DOHH2 (cell line): ENCODE results near the gene PRSS16.
"Not testable (repeated sequence)": the region's sequence is repeated elsewhere in the genome, so short reads cannot be mapped to it uniquely, and the experiment has no call there.

ENCODE experiments used
- H3F3A ChIP-seq: fragments of 200-600 bp; sonication (generic), shearing (Covaris generic); 2 replicates; pipeline ENCODE4 v1.6.0; 2016; ENCODE audit warnings: antibody characterized with exemption, mild to moderate bottlenecking; ENCODE audit not compliant: control insufficient read depth, insufficient read depth
- H3K27ac ChIP-seq: fragments of 200-600 bp; sonication (generic); 2 replicates; pipeline ENCODE4 v1.5.1; 2014; ENCODE audit warnings: low read depth, mild to moderate bottlenecking, low read length, moderate library complexity
- H3K27me3 ChIP-seq: fragments of 200-600 bp; sonication (generic); 2 replicates; pipeline ENCODE4 v1.6.1; 2014; ENCODE audit warnings: mild to moderate bottlenecking, low read length, mixed read lengths; ENCODE audit not compliant: control insufficient read depth
- H3K36me3 ChIP-seq: fragments of 200-600 bp; sonication (generic); 2 replicates; pipeline ENCODE4 v1.6.1; 2014; ENCODE audit warnings: mild to moderate bottlenecking, low read length, moderate library complexity, mixed read lengths; ENCODE audit not compliant: control insufficient read depth
- H3K4me1 ChIP-seq: fragments of 200-600 bp; sonication (generic); 2 replicates; pipeline ENCODE4 v1.6.1; 2014; ENCODE audit warnings: mild to moderate bottlenecking, low read length, mixed read lengths; ENCODE audit not compliant: control insufficient read depth
- H3K4me2 ChIP-seq: fragments of 200-600 bp; sonication (generic); 2 replicates; pipeline ENCODE4 v1.6.0; 2014; ENCODE audit warnings: mild to moderate bottlenecking, low read length, moderate library complexity
- H3K4me3 ChIP-seq: fragments of 200-600 bp; sonication (generic); 2 replicates; pipeline ENCODE4 v1.5.1; 2014; ENCODE audit warnings: mild to moderate bottlenecking, low read length, mixed read lengths
- H3K79me2 ChIP-seq: fragments of 200-600 bp; sonication (generic); 2 replicates; pipeline ENCODE4 v1.6.1; 2014; ENCODE audit warnings: mild to moderate bottlenecking, low read length, mixed read lengths; ENCODE audit not compliant: control insufficient read depth
- H3K9me2 ChIP-seq: fragments of 200-600 bp; sonication (generic); replicated peaks from 2 replicates; pipeline ENCODE4 v1.6.1; 2014; ENCODE audit warnings: mild to moderate bottlenecking, low read length, mixed read lengths; ENCODE audit not compliant: control insufficient read depth
- H3K9me3 ChIP-seq: fragments of 200-600 bp; sonication (generic); 2 replicates; pipeline ENCODE4 v1.6.1; 2014; ENCODE audit warnings: antibody characterized with exemption, low read length, mixed read lengths; ENCODE audit not compliant: control insufficient read depth, insufficient read depth
- H4K20me1 ChIP-seq: fragments of 200-600 bp; sonication (generic); 2 replicates; pipeline ENCODE4 v1.6.0; 2014; ENCODE audit warnings: low read depth, mild to moderate bottlenecking, antibody characterized with exemption, low read length, moderate library complexity; ENCODE audit not compliant: control insufficient read depth, insufficient read depth
- EZH2phosphoT487 ChIP-seq: fragments of 200-600 bp; sonication (generic); IDR thresholded peaks from 2 replicates; pipeline ENCODE4 v1.6.1; 2017; ENCODE audit warnings: borderline replicate concordance, mild to moderate bottlenecking, antibody characterized with exemption, low read length, moderate library complexity, mixed read lengths
- TF ChIP-seq, protein P1 (sequence below): fragments of 200-600 bp; sonication (generic); IDR thresholded peaks from one replicate; pipeline ENCODE4 v1.5.1; 2014; ENCODE audit warnings: antibody characterized with exemption, mild to moderate bottlenecking, low read depth, low read length; ENCODE audit not compliant: poor library complexity, severe bottlenecking

The PRSS16 gene

DNA sequence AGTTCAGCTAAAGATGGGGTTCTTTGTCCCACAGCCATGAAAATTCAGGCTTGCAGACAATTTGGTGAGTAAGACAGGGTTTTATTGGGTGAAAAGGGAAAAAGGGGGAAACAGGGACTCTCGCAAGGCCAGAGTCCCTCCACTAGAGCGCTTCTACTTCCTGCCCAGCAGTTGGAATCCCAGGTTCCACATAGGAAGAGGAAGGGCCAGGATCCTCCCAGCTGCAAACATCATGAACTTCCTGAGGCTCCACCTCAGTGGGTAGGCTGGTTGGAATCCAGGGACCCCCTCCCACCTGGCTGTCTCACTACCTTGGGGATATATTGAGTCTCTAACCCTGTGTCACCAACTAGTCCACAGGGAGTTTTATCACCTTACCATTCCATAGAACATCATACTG is 39.5 kb upstream of the PRSS16 start:
- TF ChIP-seq EZH2phosphoT487, result no peak
- TF ChIP-seq, protein P1, sequence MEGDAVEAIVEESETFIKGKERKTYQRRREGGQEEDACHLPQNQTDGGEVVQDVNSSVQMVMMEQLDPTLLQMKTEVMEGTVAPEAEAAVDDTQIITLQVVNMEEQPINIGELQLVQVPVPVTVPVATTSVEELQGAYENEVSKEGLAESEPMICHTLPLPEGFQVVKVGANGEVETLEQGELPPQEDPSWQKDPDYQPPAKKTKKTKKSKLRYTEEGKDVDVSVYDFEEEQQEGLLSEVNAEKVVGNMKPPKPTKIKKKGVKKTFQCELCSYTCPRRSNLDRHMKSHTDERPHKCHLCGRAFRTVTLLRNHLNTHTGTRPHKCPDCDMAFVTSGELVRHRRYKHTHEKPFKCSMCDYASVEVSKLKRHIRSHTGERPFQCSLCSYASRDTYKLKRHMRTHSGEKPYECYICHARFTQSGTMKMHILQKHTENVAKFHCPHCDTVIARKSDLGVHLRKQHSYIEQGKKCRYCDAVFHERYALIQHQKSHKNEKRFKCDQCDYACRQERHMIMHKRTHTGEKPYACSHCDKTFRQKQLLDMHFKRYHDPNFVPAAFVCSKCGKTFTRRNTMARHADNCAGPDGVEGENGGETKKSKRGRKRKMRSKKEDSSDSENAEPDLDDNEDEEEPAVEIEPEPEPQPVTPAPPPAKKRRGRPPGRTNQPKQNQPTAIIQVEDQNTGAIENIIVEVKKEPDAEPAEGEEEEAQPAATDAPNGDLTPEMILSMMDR, result no peak
- Histone ChIP-seq H3K36me3 (no peaks in the 10 kb centered on the region), H3K27ac (no peak overlapping the region), H3K27me3 (peaks cover 10% of the 10 kb centered on the region), H3F3A (no peaks in the 10 kb centered on the region), H3K9me3 (no peaks in the 10 kb centered on the region), H3K4me2 (no peak overlapping the region), H3K4me1 (no peaks in the 10 kb centered on the region), H3K79me2 (no peaks in the 10 kb centered on the region), H3K9me2 (no peaks in the 10 kb centered on the region), H3K4me3 (no peak overlapping the region), H4K20me1 (no peaks in the 10 kb centered on the region)

DNA sequence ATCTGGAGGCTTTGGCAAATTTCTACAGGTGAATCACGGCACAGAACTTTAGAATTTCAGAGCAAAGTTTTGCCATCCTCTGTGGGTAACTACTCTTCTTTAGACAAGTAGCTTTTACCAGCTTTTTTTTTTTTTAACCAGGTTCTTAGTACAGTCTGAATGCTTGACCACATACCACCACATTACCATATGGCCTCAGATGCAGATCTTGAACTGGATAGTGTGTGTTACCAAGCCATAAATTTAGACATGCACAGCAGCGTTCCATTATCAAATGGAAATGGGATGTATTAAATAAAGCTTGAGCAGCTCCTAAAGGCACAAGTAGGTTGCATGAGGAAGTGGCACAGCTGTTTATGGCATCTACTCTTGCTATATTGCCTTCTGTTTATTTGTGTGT is 38.3 kb upstream of the PRSS16 start:
- Histone ChIP-seq H3F3A (no peaks in the 10 kb centered on the region), H3K79me2 (no peaks in the 10 kb centered on the region), H3K9me2 (no peaks in the 10 kb centered on the region), H4K20me1 (no peaks in the 10 kb centered on the region), H3K4me2 (no peak overlapping the region), H3K4me3 (no peak overlapping the region), H3K36me3 (no peaks in the 10 kb centered on the region), H3K27me3 (peaks cover 10% of the 10 kb centered on the region), H3K27ac (no peak overlapping the region), H3K9me3 (no peaks in the 10 kb centered on the region), H3K4me1 (no peaks in the 10 kb centered on the region)
- no peak for TF ChIP-seq EZH2phosphoT487
- TF ChIP-seq, protein P1, result no peak

DNA sequence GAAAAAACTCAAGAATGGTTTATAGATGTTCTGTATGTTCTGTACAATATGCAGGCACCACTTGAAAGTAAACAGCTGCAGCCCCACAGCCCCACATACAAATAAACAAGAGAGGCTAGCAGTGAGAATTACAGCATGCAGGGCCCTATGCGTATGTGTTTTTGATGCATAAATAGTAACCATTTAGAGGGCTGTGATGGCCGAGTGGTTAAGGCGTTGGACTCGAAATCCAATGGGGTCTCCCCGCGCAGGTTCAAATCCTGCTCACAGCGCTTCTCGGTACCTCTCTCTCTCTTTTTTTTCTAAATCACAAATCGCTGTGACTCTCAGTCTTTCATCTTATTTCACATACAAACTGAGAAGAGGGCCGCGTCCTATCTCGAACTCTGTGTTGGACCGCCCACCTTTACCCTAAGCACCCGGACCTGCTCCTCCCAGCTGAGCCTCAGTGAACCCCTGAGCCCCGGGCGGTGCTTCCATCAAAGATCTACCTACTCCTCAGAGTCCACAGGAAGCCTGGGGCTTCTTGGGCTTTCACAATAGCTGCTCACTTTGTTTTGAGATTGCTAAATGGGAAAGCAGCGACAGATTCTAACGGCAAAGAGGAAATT is 37.7 kb upstream of the PRSS16 start:
- Histone ChIP-seq H3K4me1 (no peaks in the 10 kb centered on the region), H4K20me1 (no peaks in the 10 kb centered on the region), H3K27me3 (peaks cover 10% of the 10 kb centered on the region), H3K4me3 (no peak overlapping the region), H3K79me2 (no peaks in the 10 kb centered on the region), H3F3A (no peaks in the 10 kb centered on the region), H3K9me3 (no peaks in the 10 kb centered on the region), H3K4me2 (no peak overlapping the region), H3K36me3 (no peaks in the 10 kb centered on the region), H3K27ac (no peak overlapping the region), H3K9me2 (no peaks in the 10 kb centered on the region)
- TF ChIP-seq, protein P1, result no peak
- TF ChIP-seq EZH2phosphoT487, result no peak

DNA sequence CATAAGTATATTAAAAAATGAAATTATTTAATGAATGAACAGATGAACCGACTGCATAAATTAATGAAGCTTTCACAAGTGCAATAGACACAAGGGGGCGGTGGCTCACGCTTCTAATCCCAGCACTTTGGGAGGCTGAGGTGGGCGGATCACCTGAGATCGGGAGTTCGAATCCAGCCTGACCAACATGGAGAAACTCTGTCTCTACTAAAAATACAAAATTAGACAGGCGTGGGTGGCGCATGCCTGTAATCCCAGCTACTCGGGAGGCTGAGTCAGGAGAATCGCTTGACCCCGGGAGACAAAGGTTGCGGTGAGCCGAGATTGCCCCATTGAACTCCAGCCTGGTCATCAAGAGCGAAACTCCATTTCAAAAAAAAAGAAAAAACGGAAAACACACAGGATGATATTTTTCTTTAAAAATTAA is 34.4 kb upstream of the PRSS16 start:
- H3K4me1 ChIP-seq, H4K20me1 ChIP-seq, H3K79me2 ChIP-seq, H3K9me2 ChIP-seq, H3K4me3 ChIP-seq, H3K9me3 ChIP-seq, H3K36me3 ChIP-seq, H3F3A ChIP-seq, H3K27ac ChIP-seq, H3K4me2 ChIP-seq, H3K27me3 ChIP-seq: not testable (repeated sequence)
